ENCODE measurements around the gene PACRG.

The PACRG gene

GRCh38 chr6:163249651-163250101 lies 521.9 kb downstream of the PACRG start:
- TF ChIP-seq CTCF (conservative IDR thresholded peaks at IDR 0.05; ENCODE audit: low read depth, low read length) = no peak
- no peak for DNase-seq (ENCODE audit: low read depth)
- no peak overlapping the region for H3K4me3 ChIP-seq (ENCODE audit: low read length)

GRCh38 chr6:163250116-163250515 lies 522.3 kb downstream of the PACRG start:
- no peak for TF ChIP-seq CTCF (conservative IDR thresholded peaks at IDR 0.05; ENCODE audit: low read depth, low read length)
- no peak overlapping the region for H3K4me3 ChIP-seq (ENCODE audit: low read length)
- no peak for DNase-seq (ENCODE audit: low read depth)

GRCh38 chr6:163252061-163252591 lies 524.4 kb downstream of the PACRG start:
- TF ChIP-seq CTCF (conservative IDR thresholded peaks at IDR 0.05; ENCODE audit: low read depth, low read length) = no peak
- DNase-seq (ENCODE audit: low read depth) = no peak
- H3K4me3 ChIP-seq (ENCODE audit: low read length) = no peak overlapping the region

- no peak for DNase-seq (ENCODE audit: low read depth)
- no peak overlapping the region for H3K4me3 ChIP-seq (ENCODE audit: low read length)
- no peak for TF ChIP-seq CTCF (conservative IDR thresholded peaks at IDR 0.05; ENCODE audit: low read depth, low read length)
These were observed 525.9 kb downstream of the PACRG start for GRCh38 chr6:163253556-163254213.

GRCh38 chr6:163254341-163254835 lies 526.6 kb downstream of the PACRG start:
- TF ChIP-seq CTCF (conservative IDR thresholded peaks at IDR 0.05; ENCODE audit: low read depth, low read length) = no peak
- DNase-seq (ENCODE audit: low read depth) = no peak
- no peak overlapping the region for H3K4me3 ChIP-seq (ENCODE audit: low read length)

- DNase-seq (ENCODE audit: low read depth) = no peak
- H3K4me3 ChIP-seq (ENCODE audit: low read length) = no peak overlapping the region
- no peak for TF ChIP-seq CTCF (conservative IDR thresholded peaks at IDR 0.05; ENCODE audit: low read depth, low read length)
These were observed 527.5 kb downstream of the PACRG start for GRCh38 chr6:163255265-163255664.

- no peak for DNase-seq (ENCODE audit: low read depth)
- TF ChIP-seq CTCF (conservative IDR thresholded peaks at IDR 0.05; ENCODE audit: low read depth, low read length) = no peak
These were observed 531.9 kb downstream of the PACRG start for GRCh38 chr6:163259689-163260088.

More at GRCh38 chr6:163259689-163260088, 531.9 kb downstream of the PACRG start:
- no peak overlapping the region for H3K4me3 ChIP-seq (ENCODE audit: low read length)
